ENCODE results near the gene CHRNE.

DNA sequence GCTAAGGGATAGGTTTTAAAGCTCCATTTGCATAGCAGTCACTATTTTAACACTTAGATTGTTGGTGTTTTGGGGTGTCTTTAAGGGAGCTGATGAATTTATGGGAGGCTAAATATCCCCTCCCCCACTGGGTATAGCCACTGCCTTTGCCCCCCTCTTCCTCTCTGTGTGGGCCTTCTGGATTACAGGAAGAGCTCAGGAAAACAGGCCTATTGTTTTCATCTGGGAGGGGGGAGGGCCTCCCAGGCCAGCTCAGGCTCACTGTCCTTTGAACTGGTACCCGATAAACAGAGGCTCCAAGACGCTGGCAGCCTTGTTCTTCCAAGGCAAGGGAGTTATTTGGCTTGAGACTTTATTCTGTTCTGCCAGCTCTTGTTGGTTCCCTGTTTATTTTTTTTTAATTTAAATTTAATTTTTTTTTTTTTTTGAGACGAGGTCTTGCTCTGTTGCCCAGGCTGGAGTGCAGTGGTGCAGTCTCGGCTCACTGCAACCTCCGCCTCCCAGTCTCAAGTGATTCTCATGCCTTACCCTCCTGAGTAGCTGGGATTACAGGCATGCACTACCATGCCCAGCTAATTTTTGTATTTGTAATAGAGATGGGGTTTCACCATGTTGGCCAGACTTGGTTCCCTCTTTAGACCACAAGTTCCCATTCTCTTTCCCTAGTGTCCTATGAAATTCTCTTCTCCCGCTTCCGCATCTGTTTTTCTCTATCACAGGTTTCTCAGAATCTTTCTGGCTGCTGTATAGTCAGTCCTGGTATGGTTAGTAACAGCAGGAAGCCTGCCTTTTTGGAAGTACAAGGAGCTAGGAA, 44.6 kb downstream of the CHRNE start:
- no peak for TF ChIP-seq EZH2phosphoT487 (IDR thresholded peaks at IDR 0.05; ENCODE audit: borderline replicate concordance, low read depth, low read length)
- TF ChIP-seq, protein P1, sequence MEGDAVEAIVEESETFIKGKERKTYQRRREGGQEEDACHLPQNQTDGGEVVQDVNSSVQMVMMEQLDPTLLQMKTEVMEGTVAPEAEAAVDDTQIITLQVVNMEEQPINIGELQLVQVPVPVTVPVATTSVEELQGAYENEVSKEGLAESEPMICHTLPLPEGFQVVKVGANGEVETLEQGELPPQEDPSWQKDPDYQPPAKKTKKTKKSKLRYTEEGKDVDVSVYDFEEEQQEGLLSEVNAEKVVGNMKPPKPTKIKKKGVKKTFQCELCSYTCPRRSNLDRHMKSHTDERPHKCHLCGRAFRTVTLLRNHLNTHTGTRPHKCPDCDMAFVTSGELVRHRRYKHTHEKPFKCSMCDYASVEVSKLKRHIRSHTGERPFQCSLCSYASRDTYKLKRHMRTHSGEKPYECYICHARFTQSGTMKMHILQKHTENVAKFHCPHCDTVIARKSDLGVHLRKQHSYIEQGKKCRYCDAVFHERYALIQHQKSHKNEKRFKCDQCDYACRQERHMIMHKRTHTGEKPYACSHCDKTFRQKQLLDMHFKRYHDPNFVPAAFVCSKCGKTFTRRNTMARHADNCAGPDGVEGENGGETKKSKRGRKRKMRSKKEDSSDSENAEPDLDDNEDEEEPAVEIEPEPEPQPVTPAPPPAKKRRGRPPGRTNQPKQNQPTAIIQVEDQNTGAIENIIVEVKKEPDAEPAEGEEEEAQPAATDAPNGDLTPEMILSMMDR (conservative IDR thresholded peaks at IDR 0.05; ENCODE audit: low read length): no peak

Data from OCI-LY7 (cell line).